HG03097 (cell line): ENCODE results near the gene RNF151.

Source experiments
- ATAC-seq: cut with Tn5 transposase; IDR thresholded peaks from one replicate; pipeline ENCODE4 v1.9.1; 2021; ENCODE audit not compliant: unreplicated experiment, low FRiP score

The RNF151 gene

DNA sequence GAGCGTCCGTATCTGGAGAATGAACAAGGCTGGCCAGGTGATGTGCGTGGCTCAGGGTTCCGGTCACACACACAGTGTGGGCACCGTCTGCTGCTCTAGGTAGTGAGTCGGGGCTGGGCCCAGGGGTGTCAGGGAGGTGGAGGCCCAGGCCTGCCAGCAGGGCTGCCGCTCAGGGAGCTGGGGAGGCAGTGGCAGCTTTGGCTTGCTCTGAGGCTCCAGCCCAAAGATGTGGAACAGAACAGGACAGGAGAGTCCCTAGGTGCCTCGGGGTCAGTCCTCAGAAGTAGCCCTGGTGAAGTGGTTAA lies 9.5 kb downstream of the RNF151 start:
- no peak for ATAC-seq

DNA sequence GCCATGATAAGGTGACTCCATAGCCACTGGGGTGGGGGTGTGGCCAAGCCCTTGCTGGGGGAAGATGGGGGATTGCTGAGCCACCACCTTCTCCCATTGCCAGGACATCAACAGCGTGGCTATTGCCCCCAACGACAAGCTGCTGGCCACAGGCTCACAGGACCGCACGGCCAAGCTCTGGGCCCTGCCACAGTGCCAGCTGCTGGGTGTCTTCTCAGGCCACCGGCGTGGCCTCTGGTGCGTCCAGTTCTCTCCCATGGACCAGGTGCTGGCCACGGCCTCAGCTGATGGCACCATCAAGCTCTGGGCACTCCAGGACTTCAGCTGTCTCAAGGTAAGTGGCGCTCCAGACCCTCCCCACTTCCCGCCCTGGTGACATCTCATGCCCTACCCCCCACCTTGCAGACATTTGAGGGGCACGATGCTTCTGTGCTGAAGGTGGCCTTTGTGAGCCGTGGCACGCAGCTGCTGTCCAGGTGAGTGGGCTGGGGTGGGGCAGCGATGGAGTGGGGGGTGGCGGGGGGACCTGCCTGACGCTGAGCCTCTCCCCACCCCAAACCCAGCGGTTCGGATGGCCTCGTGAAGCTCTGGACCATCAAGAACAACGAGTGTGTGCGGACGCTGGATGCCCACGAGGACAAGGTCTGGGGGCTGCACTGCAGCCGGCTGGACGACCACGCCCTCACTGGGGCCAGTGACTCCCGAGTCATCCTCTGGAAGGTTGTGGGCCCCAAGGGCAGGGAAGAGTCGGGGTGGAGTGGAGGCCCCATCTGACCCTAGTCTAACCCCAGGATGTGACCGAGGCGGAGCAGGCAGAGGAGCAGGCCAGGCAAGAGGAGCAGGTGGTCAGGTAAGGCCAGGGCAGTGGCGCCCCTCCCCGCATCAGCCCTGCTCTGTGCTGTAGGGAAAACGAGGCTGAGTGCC lies 10.6 kb downstream of the RNF151 start:
- ATAC-seq: no peak

DNA sequence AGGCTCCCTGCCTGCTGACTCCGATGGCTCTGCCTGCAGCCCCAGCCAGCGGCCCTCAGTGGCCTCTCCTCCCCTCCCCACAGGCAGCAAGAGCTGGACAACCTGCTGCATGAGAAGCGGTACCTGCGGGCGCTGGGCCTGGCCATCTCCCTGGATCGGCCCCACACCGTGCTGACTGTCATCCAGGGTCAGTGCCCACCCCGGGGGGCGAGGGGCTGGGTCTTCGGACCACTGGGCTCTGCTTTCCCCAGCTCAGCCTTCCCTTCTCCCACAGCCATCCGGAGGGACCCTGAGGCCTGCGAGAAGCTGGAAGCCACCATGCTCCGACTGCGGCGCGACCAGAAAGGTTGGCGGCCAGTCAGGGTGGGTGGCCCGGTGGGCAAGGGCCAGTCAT lies 11.2 kb downstream of the RNF151 start:
- no peak for ATAC-seq

GRCh38 chr16:1978476-1979120 lies 11.9 kb downstream of the RNF151 start:
- ATAC-seq: no peak

- ATAC-seq: no peak
Observed at GRCh38 chr16:1979271-1980029, 12.8 kb downstream of the RNF151 start.

DNA sequence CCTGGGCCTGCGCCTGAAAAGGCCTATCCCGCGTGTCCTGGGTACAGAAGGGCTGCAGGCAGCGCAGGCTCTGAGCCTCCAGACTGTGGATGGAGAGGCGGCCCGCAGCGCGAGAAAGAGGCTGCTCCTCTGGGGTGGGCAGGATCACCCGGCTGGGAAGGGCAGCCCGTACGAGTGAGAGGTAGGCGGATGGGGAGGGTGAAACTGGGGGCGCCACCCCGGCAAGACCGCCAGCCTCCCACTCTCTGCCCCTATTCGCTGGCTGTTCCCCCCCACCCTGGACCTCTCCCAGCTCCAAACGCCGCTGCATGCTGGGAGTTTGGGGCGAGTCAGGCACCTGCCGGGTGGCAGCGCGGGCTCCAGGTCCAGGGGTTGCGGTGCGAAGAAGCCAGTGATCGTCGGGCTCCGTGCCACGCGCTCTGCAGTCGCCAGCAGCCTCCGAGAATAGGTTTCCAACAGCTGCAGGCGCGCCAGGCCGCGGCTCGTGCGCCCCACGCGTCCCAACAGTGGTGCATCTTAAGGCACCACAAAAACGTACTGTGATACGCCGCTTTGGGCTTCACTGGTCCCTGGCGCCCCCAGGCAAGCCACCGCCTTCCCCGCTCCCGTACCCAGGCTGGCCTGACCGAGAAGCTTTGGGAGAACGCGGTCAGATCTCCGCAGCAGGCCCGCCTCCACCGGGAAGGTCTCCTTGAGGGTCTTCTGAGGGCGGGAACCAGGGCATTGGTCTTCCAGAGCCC lies 13.5 kb downstream of the RNF151 start:
- ATAC-seq: no peak

GRCh38 chr16:1980770-1981087 lies 14.1 kb downstream of the RNF151 start:
- no peak for ATAC-seq

DNA sequence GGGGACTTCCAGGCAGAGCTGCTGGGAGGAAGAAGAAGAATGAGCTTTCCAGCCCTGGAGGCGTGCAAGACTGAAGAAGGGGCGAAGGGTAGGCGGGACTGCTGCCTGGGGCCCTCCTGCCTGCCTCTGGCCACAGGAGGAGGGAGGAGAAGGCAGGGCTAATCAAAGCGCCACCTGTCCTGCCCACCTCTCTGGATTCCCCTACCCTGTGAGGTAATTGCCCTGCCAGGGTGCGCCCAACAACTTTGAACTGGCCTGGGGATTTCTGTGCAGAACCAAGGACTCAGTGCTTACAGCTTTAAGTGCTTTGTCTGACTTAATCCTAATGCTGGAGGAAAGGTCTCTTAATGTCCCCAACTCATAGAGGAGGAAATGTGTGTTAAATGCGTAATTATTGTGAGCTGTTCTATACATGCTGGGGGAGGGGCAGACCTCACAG lies 14.8 kb downstream of the RNF151 start, which contains the start of gene NOXO1:
NOXO1 (minus strand) TSS at position 72 of the 439 bp plus-strand sequence. CDS start 290 bp downstream, outside the sequence.
- ATAC-seq: no peak

GRCh38 chr16:1982013-1982433 lies 15.4 kb downstream of the RNF151 start:
- ATAC-seq: no peak

- ATAC-seq: no peak
Observed at GRCh38 chr16:1982991-1983543, 16.4 kb downstream of the RNF151 start.

DNA sequence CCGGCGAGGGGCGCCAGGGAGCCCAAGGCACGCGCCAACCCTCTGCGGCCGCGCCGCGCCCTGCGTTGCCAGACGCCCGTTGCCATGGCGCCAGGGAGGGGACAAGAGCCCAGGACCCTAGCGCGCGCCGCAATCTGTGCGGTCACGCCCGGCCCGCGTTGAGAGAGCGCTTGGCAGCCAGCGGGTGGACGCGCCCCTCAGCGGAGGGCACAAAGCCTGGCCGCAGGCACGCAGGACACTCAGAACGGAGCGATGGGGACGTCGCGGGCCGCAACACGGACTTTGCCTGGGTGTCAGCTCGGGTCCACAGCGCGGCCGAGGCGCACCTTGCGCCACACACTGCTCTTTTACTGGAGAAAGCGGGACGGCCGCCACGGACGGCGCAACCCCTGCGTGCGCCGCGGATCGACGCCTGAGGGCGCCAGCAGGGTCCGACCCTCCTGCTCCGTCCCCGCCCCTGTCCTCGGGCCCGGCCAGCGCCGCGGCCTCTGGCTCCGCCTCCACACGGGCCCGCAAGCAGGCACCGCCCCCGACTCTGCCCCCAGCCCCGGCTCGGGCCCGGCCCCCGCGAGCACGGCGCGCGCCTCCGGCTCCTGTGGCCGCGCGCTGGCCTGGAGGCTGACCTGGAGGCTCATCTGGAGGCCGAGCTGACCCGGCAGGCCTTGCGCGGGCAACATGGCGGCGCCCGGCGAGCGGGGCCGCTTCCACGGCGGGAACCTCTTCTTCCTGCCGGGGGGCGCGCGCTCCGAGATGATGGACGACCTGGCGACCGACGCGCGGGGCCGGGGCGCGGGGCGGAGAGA lies 17.1 kb downstream of the RNF151 start, which contains the start of gene GFER:
GFER (plus strand) TSS at position 650 of the 803 bp plus-strand sequence; CDS start at position 676, 26 bp downstream.
- peak; percentile 72 for ATAC-seq

DNA sequence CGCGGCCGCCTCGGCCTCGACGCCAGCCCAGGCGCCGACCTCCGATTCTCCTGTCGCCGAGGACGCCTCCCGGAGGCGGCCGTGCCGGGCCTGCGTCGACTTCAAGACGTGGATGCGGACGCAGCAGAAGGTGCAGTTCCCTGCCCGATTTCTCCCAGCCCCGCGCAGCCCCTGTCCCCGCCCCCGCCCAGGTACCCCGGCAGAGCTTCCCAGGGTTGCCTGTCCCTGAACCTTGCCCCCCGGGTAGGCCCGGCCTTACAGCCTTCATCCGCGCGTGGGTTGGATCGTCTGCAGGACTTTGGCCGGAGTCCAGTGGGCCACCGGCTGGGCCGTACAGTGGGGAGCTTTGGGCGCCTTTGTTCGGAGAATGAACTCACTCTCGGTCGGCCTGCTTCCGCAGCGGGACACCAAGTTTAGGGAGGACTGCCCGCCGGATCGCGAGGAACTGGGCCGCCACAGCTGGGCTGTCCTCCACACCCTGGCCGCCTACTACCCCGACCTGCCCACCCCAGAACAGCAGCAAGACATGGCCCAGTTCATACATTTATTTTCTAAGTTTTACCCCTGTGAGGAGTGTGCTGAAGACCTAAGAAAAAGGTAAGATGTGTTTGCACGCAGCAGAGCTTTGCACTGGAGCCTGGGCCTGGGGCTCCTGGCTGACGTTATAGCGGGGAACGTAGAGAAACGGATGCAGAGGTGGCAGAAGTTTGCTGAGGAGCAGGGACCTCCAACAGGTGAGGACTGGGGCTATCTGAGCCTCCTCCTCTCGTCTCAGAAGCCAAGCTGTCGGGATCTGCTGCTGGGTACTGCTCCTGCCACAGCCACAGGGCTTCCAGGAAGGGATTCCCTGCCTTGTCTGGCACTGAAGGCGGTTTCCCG lies 17.9 kb downstream of the RNF151 start:
- no peak for ATAC-seq

- no peak for ATAC-seq
Observed at GRCh38 chr16:1985466-1986150, 19.0 kb downstream of the RNF151 start.

- ATAC-seq: no peak
Observed at GRCh38 chr16:1987198-1987597, 20.5 kb downstream of the RNF151 start.

GRCh38 chr16:1989209-1990100 lies 22.8 kb downstream of the RNF151 start, which contains the start of gene SYNGR3:
TSS of gene SYNGR3 (plus strand) at chr16:1989970. CDS start at chr16:1990103, 133 bp downstream.
- ATAC-seq: no peak

DNA sequence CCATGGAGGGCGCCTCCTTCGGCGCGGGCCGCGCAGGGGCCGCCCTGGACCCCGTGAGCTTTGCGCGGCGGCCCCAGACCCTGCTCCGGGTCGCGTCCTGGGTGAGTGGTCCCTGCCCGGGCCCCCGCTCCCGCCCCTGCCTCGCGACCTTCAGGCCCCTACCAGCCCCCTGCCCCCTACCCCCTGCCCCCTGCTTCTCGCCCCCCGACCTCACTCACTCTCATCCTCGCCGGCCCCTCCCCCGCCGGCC lies 23.4 kb downstream of the RNF151 start:
- ATAC-seq: no peak
